Heart left ventricle (tissue), 16 donors: ENCODE measurements around the gene TRPM2. TPM values are rescaled to one million over a fixed set of nuclear protein-coding genes. Genes with fewer than 3 reads are reported as not detected.

Experiments
- ATAC-seq, 4 donors: fragments of 200-7000 bp; cut with Tn5 transposase; one replicate each; pipeline ENCODE4 v1.9.1; 2020 to 2022; ENCODE audit warnings: moderate library complexity in 4 of 4, mild to moderate bottlenecking in 3 of 4, moderate number of reproducible peaks in 1 of 4
- DNase-seq, 5 donors: peaks; one replicate each; pipeline ENCODE4 v3.0.0-alpha.2; 2020
- H3K27ac ChIP-seq, 12 donors: fragments of 200-600 bp; sonication (generic) in 4 of 12; one replicate each; pipeline versions ENCODE4 v1.5.0 to v1.8.0; 2016 to 2022; ENCODE audit warnings: mild to moderate bottlenecking in 2 of 12
- H3K27me3 ChIP-seq, 9 donors: fragments of 200-600 bp; sonication (generic) in 2 of 9; one replicate each; pipeline versions ENCODE4 v1.5.1 to v1.8.0; 2016 to 2022; ENCODE audit warnings: mild to moderate bottlenecking in 3 of 9
- H3K36me3 ChIP-seq, 9 donors: fragments of 200-600 bp; sonication (generic) in 2 of 9; one replicate each; pipeline versions ENCODE4 v1.5.0 to v1.8.0; 2018 to 2022; ENCODE audit warnings: mild to moderate bottlenecking in 2 of 9
- H3K4me1 ChIP-seq, 12 donors: fragments of 200-600 bp; sonication (generic) in 4 of 12; one replicate each; pipeline versions ENCODE4 v1.5.0 to v1.8.0; 2016 to 2022; ENCODE audit warnings: mild to moderate bottlenecking in 3 of 12
- H3K4me3 ChIP-seq, 12 donors: fragments of 200-600 bp; sonication (generic) in 4 of 12; one replicate each; pipeline versions ENCODE4 v1.5.0 to v1.8.0; 2017 to 2022; ENCODE audit warnings: mild to moderate bottlenecking in 9 of 12, moderate library complexity in 4 of 12
- H3K9me3 ChIP-seq, 12 donors: fragments of 200-600 bp; sonication (generic) in 4 of 12; one replicate each; pipeline versions ENCODE4 v1.5.0 to v1.8.0; 2016 to 2022; ENCODE audit warnings: mild to moderate bottlenecking in 1 of 12
- POLR2A ChIP-seq, 2 donors: fragments of 450-650 bp; IDR thresholded peaks; one replicate each; pipeline ENCODE4 v1.6.1; 2017; ENCODE audit warnings: antibody characterized with exemption in 2 of 2, mild to moderate bottlenecking in 2 of 2, moderate library complexity in 2 of 2
- WGBS, 4 donors: extraction: QIAGEN DNeasy Blood & Tissue Kit in 2 of 4; methylation state at CpG; one replicate each; pipeline versions ENCODE4 v1.1.5 to v1.1.7; 2013 to 2018; 5-methylcytosine and 5-hydroxymethylcytosine counted together
- intact Hi-C, 10 donors: fragments of 100-400 bp; cut with DNase I; formaldehyde crosslinking; loops; one replicate each; pipeline versions ENCODE4 v1.11.1 to v1.14.2; 2022
- polyA plus RNA-seq, 2 donors: library from polyadenylated mRNA; stranded (reverse); fragments of 200-250 nt; gene quantifications; one replicate each; pipeline ENCODE4 v1.2.3, GENCODE V29; 2013
- total RNA-seq, 9 donors: library from RNA; depleted of rRNA in 2 of 9; stranded (reverse); fragments of >200 nt in 2 of 9; fragmentation: NEBNext Ultra II Directional in 3 of 9; extraction: Animal tissue kit (Norgen Biotek cat#: 25700) in 3 of 9; gene quantifications; one replicate each; pipeline versions ENCODE4 v1.1.0 to v1.2.4, GENCODE V29; 2016 to 2023
- TF ChIP-seq, protein P1 (sequence below), 12 donors: fragments of 200-600 bp; sonication (generic) in 4 of 12; IDR thresholded peaks; one replicate each; pipeline versions ENCODE4 v1.5.0 to v1.8.0; 2018 to 2022; ENCODE audit warnings: antibody characterized with exemption in 12 of 12, mild to moderate bottlenecking in 5 of 12
- donor health status: ischemic (EF 13 %, LVEDD 7.1; RV severe dilation, severe dysfunction).
- donor health status: healthy with polysubstance abuse.
- donor health status: DM: no; HTN: yes; CAD: no.
- donor health status: DM: no; HTN: no; CAD: no.
- donor health status: ischemic (EF 25% LVEDD 6.9; RV normal size, moderate dysfunction).
- donor health status: ischemic (EF 25% LVEDD 5.7; RV mildly dilated, moderate dysfunction).
- donor health status: healthy.
- donor health status: DM: yes; HTN: yes; CAD: no.
- donor health status: ischemic (EF 35%, LVEDD 5.7; RV mildly dilated, moderate dysfunction).
- donor health status: nonischemic (EF 11% LVEDD 7.7; RV severe dilation, severe dysfunction).
- donor health status: DM: yes; HTN: yes; CAD: no.
- donor health status: PGD.
- donor health status: ischemic (EF 29% LVEDD 5.4; RV normal size, mild dysfunction).
- donor health status: nonischemic (EF 23%, LVEDD 6.1; RV moderate dilation, normal function).

The TRPM2 gene
- total and polyA plus RNA-seq, 11 donors, result 0.66 to 20.5 (median 1.2) TPM

DNA sequence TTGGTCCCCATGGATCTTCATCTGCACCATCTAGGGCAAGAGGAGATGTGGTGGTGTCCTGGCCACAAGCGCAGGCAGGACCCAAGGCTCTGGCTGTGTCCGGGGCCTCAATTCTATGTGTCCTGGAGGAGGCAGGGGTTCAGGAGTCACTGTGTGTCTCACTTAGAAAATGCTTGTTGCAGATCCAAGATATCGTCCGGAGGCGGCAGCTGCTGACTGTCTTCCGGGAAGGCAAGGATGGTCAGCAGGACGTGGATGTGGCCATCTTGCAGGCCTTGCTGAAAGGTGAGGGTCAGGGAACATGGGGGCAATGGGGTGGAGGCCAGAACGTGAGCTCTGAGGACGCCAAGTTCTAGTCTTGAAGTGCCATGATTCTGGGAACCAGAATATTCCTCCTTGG, 29.1 kb downstream of the TRPM2 start:
- Histone ChIP-seq H3K4me1 (no peaks in the 10 kb centered on the region), H3K27ac (no peak overlapping the region), H3K36me3 (peaks cover 0 to 56% (median 0%) of the 10 kb centered on the region in 9 donors), H3K4me3 (no peak overlapping the region), H3K9me3 (peaks cover 0 to 43% (median 32%) of the 10 kb centered on the region in 12 donors), H3K27me3 (peaks cover 0 to 22% (median 0%) of the 10 kb centered on the region in 9 donors)
- TF ChIP-seq, protein P1, sequence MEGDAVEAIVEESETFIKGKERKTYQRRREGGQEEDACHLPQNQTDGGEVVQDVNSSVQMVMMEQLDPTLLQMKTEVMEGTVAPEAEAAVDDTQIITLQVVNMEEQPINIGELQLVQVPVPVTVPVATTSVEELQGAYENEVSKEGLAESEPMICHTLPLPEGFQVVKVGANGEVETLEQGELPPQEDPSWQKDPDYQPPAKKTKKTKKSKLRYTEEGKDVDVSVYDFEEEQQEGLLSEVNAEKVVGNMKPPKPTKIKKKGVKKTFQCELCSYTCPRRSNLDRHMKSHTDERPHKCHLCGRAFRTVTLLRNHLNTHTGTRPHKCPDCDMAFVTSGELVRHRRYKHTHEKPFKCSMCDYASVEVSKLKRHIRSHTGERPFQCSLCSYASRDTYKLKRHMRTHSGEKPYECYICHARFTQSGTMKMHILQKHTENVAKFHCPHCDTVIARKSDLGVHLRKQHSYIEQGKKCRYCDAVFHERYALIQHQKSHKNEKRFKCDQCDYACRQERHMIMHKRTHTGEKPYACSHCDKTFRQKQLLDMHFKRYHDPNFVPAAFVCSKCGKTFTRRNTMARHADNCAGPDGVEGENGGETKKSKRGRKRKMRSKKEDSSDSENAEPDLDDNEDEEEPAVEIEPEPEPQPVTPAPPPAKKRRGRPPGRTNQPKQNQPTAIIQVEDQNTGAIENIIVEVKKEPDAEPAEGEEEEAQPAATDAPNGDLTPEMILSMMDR (IDR thresholded peaks at IDR 0.05), result no peak
- no peak for TF ChIP-seq POLR2A (IDR thresholded peaks at IDR 0.05)
- ATAC-seq, result no peak
- 85 to 89% (median 87%) methylated on average over 9 of the region's 9 CpGs for WGBS, 4 donors
- DNase-seq, result no peak
- intact Hi-C loops, result loop anchor here in 1 of 10 donors (10.0 kb wide), 1 partner anchor 58 kb away; no protein-coding TSS in a partner anchor

GRCh38 chr21:44383216-44383615, 29.8 kb downstream of the TRPM2 start:
- Histone ChIP-seq H3K4me1 (no peaks in the 10 kb centered on the region), H3K27ac (no peak overlapping the region), H3K27me3 (peaks cover 0 to 20% (median 0%) of the 10 kb centered on the region in 9 donors), H3K4me3 (no peak overlapping the region), H3K9me3 (peaks cover 0 to 47% (median 32%) of the 10 kb centered on the region in 12 donors), H3K36me3 (peaks cover 0 to 53% (median 0%) of the 10 kb centered on the region in 9 donors)
- DNase-seq (no peak), ATAC-seq (no peak)
- TF ChIP-seq, protein P1 (IDR thresholded peaks at IDR 0.05), result no peak
- TF ChIP-seq POLR2A (IDR thresholded peaks at IDR 0.05), result no peak
- 49 to 78% (median 63%) methylated on average over 4 of the region's 4 CpGs for WGBS, 4 donors
- intact Hi-C loops, result loop anchor here in 1 of 10 donors (10.0 kb wide), 1 partner anchor 58 kb away; no protein-coding TSS in a partner anchor

DNA sequence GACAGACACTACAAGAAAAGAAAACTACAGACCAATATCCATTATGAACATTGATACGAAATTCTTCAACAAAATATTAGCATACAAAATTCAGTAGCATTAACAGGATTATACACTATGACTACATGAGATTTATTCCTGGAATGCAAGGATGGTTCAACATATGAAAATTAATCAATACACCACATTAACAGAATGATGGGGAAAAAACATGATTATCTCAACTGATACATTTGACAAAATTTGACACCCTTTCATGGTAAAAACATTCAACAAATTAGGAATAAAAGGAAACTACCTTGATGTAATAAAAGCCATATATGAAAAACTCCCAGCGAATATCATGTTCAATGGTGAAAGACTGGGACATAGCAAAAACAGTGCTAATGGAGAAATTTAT, 31.5 kb downstream of the TRPM2 start:
- TF ChIP-seq POLR2A (IDR thresholded peaks at IDR 0.05), result no peak
- TF ChIP-seq, protein P1 (IDR thresholded peaks at IDR 0.05), result no peak
- intact Hi-C loops, result loop anchor here in 2 of 10 donors (5.0 to 10.0 kb wide), 2 partner anchors 52 to 60 kb away; no protein-coding TSS in a partner anchor
- Histone ChIP-seq H3K27ac (no peak overlapping the region), H3K4me3 (no peak overlapping the region), H3K36me3 (peaks cover 0 to 35% (median 0%) of the 10 kb centered on the region in 9 donors), H3K27me3 (peaks cover 0 to 10% (median 0%) of the 10 kb centered on the region in 9 donors), H3K4me1 (no peaks in the 10 kb centered on the region), H3K9me3 (peaks cover 0 to 56% (median 32%) of the 10 kb centered on the region in 12 donors)
- no peak for DNase-seq
- no peak for ATAC-seq
- 55 to 66% (median 61%) methylated on average over 2 of the region's 2 CpGs for WGBS, 4 donors

GRCh38 chr21:44389335-44389734, 35.9 kb downstream of the TRPM2 start:
- Histone ChIP-seq H3K27ac (no peak overlapping the region), H3K4me3 (no peak overlapping the region), H3K9me3 (peaks cover 0 to 65% (median 27%) of the 10 kb centered on the region in 12 donors), H3K36me3 (peaks cover 0 to 11% (median 0%) of the 10 kb centered on the region in 9 donors), H3K27me3 (peaks cover 0 to 17% (median 0%) of the 10 kb centered on the region in 9 donors), H3K4me1 (peaks cover 0 to 4% (median 0%) of the 10 kb centered on the region in 12 donors)
- DNase-seq (no peak), ATAC-seq (no peak)
- 87 to 94% (median 91%) methylated on average over 1 of the region's 1 CpG for WGBS, 4 donors
- TF ChIP-seq POLR2A (IDR thresholded peaks at IDR 0.05), result no peak
- TF ChIP-seq, protein P1 (IDR thresholded peaks at IDR 0.05), result no peak
- intact Hi-C loops, result loop anchor here in 2 of 10 donors (5.0 to 10.0 kb wide), 2 partner anchors 48 to 65 kb away; no protein-coding TSS in a partner anchor
